GM21576 (cell line): ENCODE measurements around the gene RNASE12.
"Not testable (repeated sequence)": the region's sequence is repeated elsewhere in the genome, so short reads cannot be mapped to it uniquely, and the experiment has no call there.

Source experiments
- ATAC-seq: cut with Tn5 transposase; IDR thresholded peaks from one replicate; pipeline ENCODE4 v1.9.1; 2021; ENCODE audit warnings: mild to moderate bottlenecking, moderate library complexity; ENCODE audit not compliant: unreplicated experiment

The RNASE12 gene

DNA sequence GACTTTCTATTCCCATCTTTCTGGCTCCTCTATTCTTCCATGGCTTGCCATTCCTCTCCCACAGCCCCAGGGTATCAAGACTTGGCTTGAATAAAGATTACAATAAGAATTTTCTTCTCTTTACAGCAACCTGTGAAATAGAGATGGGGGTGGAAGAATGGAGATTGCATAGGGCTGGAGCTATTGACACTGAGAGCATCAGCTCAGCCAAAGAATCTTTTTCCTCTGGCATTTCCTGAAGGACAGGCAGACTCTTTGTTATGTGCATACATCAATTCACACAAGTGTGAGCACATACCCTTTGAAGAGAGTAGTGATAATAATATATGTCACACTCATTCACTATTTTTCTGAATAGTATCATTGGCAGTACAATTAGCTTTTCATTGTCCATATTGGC, 8.0 kb downstream of the RNASE12 start:
- ATAC-seq, result no peak

- no peak for ATAC-seq
Observed at GRCh38 chr14:20580242-20580641, 10.9 kb downstream of the RNASE12 start.

DNA sequence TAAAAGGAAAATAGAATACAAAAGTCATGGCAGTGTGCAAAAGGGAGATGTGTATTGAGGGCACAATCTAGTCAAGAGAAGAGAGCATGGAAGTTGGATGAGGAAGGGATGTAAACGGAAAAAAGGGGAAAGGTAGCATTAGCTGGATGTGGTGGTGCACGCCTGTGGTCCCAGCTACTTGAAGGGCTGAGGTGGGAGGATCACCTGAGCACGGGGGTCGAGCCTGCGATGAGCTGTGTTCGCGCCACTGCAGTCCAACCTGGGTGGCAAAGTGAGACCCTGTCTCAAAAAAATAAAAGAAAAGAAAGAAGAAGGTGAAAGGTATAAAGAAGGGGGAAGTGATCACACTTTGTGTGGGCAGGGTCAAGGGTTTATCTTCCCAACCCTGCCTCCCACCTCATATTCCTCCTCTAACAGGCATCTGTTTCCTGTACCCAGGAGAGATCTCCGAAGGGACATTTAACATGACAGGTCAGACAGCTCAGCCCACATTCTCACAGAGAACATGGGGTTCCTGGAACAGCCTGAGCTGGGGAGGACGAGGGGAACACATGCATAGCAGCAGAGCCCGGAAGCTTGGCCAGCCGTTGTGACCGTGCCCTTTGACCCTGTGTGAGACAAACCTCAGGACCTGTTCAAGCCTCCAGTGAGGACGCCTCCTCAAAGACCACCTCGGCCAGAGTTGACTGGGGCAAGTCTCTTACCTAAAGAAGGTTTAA, 12.2 kb downstream of the RNASE12 start:
- no peak for ATAC-seq

- no peak for ATAC-seq
Observed at GRCh38 chr14:20578325-20578724, 12.9 kb downstream of the RNASE12 start.

DNA sequence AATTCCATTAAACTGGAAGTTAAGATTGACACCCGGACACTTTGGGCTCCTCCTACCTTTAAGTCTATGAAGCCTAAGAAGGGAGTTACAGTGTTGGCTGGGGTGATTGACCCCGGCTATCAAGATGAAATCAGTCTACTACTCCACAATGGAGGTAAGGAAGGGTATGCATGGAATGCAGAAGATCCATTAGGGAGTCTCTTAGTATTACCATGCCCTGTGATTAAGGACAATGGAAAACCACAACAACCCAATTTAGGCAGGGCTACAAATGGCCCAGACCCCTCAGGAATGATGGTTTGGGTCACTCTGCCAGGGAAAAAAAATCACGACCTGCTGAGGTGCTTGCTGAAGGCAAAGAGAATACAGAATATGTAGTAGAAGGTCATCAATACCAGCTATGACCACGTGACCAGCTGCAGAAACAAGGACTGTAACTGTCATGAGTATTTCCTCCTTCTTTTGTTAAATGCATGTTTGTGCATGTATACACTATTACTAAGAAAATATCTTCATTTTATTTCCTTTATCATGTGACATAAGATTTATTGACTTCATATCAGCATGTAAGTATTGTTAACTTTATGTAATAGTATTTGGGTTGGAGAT, 18.7 kb downstream of the RNASE12 start:
- not testable (repeated sequence) for ATAC-seq

DNA sequence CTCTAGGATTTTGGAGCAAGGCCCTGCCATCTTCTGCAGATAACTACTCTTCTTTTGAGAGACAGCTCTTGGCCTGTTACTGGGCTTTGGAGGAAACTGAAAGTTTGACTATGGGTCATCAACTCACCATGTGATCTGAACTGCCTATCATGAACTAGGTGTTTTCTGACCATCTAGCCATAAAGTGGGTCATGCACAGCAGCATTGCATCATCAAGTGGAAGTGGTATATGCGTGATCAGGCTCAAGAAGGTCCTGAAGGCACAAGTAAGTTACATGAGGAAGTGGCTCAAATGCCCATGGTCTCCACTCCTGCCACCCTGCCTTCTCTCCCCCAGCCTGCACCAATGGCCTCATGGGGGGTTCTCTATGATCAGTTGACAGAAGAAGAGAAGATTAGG, 20.5 kb downstream of the RNASE12 start:
- ATAC-seq, result not testable (repeated sequence)

DNA sequence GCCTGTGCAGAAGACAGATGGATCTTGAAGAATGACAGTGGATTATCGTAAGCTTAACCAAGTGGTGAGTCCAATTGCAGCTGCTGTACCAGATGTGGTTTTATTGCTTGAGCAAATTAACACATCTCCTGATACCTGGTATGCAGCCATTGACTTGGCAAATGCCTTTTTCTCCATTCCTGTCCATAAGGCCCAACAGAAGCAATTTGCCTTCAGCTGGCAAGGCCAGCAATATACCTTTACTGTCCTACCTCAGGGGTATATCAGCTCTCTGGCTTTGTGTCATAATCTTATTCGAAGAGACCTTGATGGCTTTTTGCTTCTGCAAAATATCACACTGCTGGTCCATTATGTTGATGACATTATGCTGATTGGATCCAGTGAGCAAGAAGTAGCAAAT, 21.3 kb downstream of the RNASE12 start:
- ATAC-seq, result not testable (repeated sequence)

- no peak for ATAC-seq
Observed at GRCh38 chr14:20569066-20569465, 22.1 kb downstream of the RNASE12 start.

DNA sequence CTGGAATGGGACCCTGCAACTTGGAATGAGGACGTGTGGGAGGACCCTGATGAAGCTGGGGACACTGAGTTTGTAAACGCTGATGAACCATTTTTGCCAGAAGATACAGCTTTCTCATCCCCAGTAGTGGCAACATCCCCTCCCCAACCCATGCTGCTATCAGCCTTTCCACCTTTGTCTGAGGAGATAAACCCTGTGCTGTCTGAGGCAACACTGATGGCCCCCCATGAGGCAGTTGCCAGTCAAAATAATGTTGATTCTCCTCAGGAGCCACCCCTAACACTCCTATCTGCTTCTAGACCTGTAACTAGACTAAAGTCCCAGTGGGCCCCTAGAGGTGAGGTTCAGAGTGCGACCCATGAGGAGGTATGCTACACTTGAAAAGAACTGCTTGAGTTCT, 22.8 kb downstream of the RNASE12 start:
- no peak for ATAC-seq

GRCh38 chr14:20567199-20567598, 24.0 kb downstream of the RNASE12 start:
- not testable (repeated sequence) for ATAC-seq

DNA sequence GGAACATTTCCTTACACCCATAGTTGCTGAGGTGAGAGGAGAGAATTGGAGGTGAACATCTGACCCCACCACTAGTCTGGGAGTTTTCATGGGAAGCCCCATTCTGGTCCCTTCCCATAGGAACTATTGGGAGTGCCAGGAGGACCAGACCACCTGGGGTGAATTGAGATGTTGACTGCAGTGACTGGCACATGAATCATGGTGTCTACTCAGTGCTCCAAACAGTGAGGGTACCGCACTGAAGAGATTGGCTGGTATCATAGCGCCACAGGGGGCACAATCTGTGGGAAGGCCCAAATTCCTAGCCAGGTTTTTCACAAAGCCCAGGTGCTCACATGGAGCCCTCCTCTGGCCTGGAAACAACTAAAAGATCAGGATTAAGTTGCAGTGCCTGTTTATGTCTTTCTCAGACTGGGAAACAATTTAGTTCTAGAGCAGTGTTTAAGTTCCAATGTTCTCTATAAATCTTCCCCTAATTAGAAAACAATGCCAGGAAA, 26.6 kb downstream of the RNASE12 start:
- ATAC-seq, result no peak

DNA sequence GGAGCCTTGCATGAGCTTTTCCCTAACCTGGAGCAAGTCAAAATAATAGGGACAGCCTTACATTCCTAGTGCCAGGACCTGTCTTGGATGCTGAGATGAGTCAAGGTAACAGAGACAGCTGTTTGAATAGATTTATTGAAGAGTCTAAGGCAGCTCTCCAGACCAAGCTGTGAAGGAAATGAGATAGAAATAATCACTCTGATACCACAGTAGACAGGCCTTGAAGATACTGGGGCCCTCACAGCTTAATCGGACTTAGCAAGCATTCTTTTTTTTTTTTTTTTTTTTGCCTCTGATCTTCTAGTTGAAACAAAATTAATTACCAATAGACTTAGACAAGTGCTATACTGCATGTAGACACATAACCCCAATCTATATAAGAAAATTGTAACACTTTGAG, 27.2 kb downstream of the RNASE12 start:
- ATAC-seq, result no peak

DNA sequence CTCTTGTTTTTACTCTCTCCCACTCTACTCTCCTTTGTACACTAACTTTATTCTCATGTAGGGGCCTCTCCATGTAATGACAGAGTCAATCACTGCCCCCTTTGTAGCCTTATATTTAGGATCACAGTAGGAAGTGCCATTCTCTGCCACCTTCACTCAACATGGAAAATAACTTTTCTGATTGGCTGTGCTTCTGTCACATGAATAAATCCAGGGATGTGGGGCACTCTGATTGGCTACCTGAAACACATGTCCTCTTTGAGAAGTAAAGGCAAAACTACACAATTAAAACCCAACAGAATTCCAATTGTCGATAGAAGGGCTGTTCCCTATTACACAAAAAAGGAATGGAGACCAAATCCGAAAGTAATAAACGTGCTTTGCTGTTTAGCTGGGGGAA, 30.2 kb downstream of the RNASE12 start, which contains the start of gene RNASE9:
Gene RNASE9, minus strand, starts transcription at position 87 of the 400 bp plus-strand sequence.
- ATAC-seq, result no peak

GRCh38 chr14:20559461-20559904, 31.7 kb downstream of the RNASE12 start:
- no peak for ATAC-seq

DNA sequence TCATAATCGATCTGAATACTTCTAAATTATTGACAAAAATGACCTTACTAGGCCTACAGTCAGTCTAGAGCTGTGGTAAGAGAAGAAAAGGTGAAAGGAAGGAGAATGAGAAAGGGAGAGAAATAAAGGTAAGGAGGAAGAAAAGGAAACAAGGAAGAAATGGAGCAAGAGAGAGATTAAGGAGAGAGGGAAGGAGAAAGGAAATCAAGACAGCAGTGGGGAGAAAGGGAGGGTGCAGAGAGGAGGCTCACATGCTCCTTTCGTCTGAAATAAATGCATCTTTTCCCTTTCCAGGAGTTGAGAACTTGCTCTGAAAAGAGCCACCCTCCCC, 34.0 kb downstream of the RNASE12 start:
- no peak for ATAC-seq

DNA sequence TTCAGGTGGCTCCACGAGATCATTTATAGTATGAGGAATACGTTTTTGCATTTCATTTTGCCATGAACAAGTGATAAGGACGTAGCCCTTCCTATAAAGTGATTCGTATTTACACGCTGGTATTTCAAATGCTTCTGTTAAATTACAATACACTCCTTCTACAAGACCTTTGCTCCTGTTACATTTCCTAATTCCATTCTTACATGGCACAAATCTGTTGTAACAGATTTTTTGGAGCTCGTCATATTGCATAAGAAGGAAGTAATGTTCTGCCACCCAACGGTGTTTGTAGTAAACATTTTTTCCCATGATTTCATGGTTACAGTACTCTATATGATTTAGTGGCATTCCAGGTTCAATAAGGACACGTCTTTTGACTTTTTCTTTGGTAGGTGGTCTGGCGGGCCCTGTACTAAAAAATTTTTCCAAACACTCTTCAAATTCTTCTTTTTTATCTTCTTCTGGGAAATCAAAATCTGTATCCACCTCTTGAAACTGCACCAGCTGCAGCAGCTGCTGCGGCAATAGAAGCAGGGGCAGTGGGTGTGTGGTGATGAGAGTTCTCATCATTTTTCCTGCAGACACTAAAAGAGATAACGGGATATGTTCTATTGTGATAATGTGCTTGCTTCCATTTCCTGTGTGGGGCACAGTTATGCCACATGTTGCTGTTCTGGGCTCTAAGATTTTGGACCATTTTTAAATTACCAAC, 34.5 kb downstream of the RNASE12 start:
- ATAC-seq, result no peak

DNA sequence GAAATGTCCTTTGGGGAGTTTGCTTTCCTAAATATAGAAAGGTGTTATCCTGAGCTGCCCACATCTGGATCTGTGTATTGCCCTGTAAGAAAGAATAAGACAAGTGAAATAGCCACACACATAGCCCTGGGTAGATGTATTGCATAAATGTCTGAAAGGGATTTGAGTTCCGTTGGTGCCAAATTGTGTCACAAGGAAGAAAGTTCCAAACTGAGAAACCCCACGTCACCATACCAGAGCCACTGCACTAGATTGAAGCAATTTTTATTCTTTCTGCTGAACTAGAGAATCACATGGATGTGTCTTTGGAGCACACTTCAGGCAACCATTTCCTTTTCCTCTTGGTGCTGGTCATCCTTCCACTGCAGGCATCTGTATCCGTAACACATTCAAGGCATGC, 35.3 kb downstream of the RNASE12 start:
- ATAC-seq, result no peak

DNA sequence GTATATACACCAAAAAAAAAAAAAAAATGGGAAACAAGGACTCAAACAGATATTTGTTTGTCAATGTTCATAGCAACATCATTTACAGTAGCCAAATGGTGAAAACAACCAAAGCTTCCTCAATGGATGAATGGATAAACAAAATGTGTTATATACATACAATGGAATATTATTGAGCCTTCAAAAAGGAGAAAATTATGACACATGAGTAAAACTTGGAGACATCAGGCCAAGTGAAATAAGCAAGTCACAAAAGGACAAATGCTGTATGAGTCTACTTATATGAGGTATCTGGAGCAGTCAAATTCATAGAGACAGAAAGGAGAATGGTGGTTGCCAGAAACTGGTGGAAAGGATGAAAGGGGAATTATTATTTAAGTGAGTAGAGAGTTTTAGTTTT, 38.2 kb downstream of the RNASE12 start:
- ATAC-seq, result no peak

- no peak for ATAC-seq
Observed at GRCh38 chr14:20551606-20552005, 39.6 kb downstream of the RNASE12 start.

DNA sequence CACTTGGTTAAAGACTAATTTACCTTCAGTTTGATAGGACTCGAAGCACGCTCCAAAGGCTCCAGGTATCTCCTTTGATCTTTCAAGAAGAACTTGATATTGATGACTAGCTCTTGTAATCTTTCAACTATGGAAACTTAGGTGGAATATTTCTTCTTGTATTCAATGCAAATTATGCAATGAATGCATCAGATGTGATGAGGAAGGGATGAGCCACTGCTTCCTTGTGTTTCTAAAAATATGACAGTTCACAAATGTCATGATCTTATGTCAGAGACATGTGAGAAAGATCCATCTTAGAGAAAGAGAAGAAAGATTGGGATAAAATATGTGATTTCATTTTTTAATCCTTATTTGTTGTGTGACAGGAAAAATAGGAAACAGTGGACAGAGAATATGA, 40.2 kb downstream of the RNASE12 start:
- no peak for ATAC-seq

- ATAC-seq, result no peak
Observed at GRCh38 chr14:20548414-20549158, 42.6 kb downstream of the RNASE12 start.
